ENCODE data around the gene ANGEL2.

The ANGEL2 gene

DNA sequence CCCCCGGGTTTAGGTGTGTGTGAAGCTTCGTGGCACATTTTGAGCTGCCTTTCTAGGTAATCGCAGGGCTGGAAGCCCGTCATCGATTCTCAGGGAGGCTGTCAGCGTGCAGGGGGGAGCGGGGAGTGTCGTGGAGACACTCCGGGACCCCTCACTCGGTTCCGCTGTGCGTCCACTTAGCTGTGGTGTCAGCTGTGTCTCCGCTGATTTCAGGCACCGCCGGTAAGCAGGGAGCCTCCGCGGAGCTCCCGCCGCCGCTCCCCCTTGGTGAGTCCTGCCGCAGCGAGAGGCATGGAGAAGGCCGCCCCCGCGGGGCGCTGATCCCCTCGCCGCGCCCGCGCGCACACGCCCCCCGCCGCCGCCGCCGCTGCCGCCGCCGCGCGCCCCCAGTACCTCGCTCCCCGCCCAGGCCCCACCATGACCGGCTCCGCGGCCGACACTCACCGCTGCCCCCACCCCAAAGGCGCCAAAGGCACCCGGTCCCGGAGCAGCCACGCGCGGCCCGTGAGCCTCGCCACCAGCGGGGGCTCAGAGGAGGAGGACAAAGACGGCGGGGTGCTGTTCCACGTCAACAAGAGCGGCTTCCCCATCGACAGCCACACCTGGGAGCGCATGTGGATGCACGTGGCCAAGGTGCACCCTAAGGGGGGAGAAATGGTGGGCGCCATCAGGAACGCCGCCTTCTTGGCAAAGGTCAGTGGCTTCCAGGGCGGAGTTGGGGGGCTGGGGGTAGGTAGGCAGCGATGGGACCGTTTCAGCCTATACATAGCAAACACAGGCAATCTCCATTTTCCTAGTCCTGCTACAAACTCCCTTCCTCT lies 64.3 kb downstream of the ANGEL2 start:
- DNase-seq (ENCODE audit: low spot score), result no peak

DNA sequence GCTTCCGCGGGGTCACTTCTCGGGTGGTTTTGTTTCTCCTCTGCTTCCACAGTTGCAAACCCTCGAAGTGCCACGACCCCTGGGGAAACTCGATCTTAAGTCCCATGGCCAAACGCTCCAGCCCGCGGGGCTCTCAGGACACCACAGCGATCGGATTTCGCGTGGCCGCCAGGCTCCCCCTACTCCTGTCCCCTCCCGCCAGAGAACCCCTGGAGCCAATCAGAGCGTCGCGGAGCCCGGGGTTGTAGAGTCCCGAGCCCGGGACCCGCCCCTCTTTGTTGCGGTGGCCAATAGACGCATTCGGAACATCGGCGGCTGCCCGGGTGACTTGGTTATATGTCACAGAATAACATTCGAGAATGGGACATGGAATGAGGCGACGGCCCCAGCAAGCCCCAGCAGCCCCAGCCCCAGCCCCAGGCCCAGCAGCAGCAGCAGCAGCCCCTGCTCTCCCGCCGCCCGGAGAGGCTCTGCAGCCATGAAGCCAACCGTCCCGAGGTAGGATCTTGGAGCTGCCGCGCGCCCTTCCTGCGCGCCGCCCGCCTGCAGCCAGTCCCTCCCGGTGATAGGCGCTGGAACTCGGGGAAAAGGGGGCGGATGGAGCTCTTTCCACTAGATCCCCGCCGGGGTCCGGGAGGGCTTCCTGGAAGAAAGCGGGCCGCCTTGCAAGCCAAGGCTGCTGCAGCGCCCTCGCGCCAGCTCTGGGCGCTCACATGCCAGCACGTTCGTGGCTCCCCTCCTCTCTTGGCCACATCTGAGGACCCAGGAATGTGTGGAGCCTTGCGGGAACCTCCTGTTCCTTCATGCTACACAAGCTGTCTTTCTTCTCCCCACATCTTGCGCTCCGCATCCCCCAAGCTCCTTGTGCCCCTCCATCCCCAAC lies 65.2 kb downstream of the ANGEL2 start, which contains the start of gene VASH2:
Gene VASH2, plus strand, starts transcription at position 299 of the 883 bp plus-strand sequence. CDS start 1,002 bp downstream, outside the sequence.
- peak; percentile 64 for DNase-seq (ENCODE audit: low spot score)

- no peak for DNase-seq (ENCODE audit: low spot score)
Observed at GRCh38 chr1:212949771-212950170, 65.9 kb downstream of the ANGEL2 start.

DNA sequence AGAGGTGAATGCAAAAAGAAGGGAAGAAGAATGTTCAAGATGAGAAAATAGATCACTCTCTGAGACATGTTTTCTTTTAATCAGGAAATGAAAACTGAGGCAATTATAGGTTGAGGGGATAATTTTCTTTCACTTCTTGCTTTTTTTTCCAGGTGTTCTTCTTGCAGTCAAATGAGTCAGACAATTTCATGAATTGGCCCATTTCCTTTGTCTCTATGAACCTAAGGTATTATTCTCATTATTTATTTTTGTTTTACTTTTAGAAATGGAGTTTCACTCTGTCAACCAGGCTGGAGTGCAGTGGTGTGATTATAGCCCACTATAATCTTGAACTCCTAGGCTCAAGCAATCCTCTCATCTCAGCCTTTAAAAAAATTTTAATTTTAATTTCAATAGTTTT lies 68.8 kb downstream of the ANGEL2 start:
- DNase-seq (ENCODE audit: low spot score), result no peak

GRCh38 chr1:212945463-212946160 lies 70.1 kb downstream of the ANGEL2 start:
- no peak for DNase-seq (ENCODE audit: low spot score)

DNA sequence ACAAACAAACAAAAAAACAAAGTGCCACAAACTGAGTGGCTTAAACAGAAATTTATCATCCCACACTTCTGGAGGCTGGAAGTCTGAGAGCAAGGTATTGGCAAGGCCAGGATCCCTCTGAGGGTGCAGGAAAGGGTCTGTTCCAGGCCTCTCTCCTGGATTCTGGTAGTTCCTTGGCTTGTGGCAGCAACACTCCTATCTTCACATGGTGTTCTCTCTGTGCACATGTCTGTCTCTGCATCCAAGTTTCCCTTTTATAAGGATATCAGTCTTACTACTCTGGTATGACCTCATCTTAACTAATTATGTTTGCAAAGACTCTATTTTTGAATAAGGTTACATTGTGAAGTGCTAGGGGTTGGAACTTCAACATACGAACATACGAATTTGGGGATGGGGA lies 70.6 kb downstream of the ANGEL2 start:
- DNase-seq (ENCODE audit: low spot score), result no peak

GRCh38 chr1:212944229-212944901 lies 71.3 kb downstream of the ANGEL2 start:
- DNase-seq (ENCODE audit: low spot score), result no peak

GRCh38 chr1:212943393-212943710 lies 72.3 kb downstream of the ANGEL2 start:
- DNase-seq (ENCODE audit: low spot score), result no peak

DNA sequence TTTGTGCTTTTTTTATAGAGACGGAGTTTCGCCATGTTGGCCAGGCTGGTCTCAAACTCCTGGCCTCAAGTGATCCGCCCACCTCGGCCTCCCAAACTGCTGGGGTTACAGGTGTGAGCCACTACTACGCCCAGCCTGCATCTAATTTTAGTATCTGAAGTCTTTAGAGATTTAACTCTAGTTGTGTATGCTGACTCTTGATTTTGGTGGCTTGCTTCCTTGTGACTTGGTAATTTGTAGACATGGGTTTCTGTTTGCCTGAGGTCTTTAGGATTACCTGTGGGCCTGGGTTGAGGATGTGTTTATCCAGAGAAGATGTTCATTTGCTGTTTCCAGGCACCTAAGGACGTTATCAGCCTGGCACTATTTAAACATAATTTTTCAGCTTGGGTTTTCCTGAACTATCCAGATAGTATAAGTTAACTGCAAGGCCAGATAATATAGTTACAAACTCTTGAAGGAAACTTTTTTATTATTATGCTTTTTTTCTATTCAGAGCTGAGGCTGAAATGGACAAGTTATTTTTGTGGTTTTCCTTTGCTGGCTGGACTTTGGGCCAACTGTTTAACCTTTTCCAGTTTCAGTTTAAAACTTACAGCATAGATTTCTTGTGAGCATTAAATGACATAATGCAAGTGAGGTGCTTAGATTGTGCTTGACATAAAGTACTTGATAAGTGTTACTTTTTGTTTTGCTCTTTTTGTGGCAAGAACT lies 72.8 kb downstream of the ANGEL2 start:
- no peak for DNase-seq (ENCODE audit: low spot score)
